ENCODE measurements around the gene MEIS3. TPM values are rescaled to one million over a fixed set of nuclear protein-coding genes. Genes with fewer than 3 reads are reported as not detected.

Gene MEIS3
- total and polyA plus RNA-seq, 9 of the 15 experiments (the other 6 are each of a cell fraction or from before 2014, with no cell fraction given) = 0.06 to 0.80 (median 0.25) TPM; not detected in 1

- TF ChIP-seq, protein P1, sequence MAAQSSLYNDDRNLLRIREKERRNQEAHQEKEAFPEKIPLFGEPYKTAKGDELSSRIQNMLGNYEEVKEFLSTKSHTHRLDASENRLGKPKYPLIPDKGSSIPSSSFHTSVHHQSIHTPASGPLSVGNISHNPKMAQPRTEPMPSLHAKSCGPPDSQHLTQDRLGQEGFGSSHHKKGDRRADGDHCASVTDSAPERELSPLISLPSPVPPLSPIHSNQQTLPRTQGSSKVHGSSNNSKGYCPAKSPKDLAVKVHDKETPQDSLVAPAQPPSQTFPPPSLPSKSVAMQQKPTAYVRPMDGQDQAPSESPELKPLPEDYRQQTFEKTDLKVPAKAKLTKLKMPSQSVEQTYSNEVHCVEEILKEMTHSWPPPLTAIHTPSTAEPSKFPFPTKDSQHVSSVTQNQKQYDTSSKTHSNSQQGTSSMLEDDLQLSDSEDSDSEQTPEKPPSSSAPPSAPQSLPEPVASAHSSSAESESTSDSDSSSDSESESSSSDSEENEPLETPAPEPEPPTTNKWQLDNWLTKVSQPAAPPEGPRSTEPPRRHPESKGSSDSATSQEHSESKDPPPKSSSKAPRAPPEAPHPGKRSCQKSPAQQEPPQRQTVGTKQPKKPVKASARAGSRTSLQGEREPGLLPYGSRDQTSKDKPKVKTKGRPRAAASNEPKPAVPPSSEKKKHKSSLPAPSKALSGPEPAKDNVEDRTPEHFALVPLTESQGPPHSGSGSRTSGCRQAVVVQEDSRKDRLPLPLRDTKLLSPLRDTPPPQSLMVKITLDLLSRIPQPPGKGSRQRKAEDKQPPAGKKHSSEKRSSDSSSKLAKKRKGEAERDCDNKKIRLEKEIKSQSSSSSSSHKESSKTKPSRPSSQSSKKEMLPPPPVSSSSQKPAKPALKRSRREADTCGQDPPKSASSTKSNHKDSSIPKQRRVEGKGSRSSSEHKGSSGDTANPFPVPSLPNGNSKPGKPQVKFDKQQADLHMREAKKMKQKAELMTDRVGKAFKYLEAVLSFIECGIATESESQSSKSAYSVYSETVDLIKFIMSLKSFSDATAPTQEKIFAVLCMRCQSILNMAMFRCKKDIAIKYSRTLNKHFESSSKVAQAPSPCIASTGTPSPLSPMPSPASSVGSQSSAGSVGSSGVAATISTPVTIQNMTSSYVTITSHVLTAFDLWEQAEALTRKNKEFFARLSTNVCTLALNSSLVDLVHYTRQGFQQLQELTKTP (IDR thresholded peaks at IDR 0.05; ENCODE audit: low read depth in 1 of 2, partially characterized antibody in 2 of 2) = peak; percentile 35 to 58
- TF ChIP-seq ZNF316 (IDR thresholded peaks at IDR 0.05) (0 out of 2 replicates have a peak, but pooled peaks have one; percentile 10), ZNF79 (CRISPR knock-in tag; IDR thresholded peaks at IDR 0.05; ENCODE audit: low read depth) (no peak), CC2D1A (IDR thresholded peaks at IDR 0.05) (peak; percentile 36; the same call in 1 of the 2 replicates), CEBPZ (IDR thresholded peaks at IDR 0.05; ENCODE audit: borderline replicate concordance, low read depth, low read length) (no peak), FOXK1 (CRISPR knock-in tag; IDR thresholded peaks at IDR 0.05; ENCODE audit: borderline replicate concordance) (0 out of 2 replicates have a peak, but pooled peaks have one; percentile 33)
Observed at GRCh38 chr19:47446534-47447469, 27.5 kb upstream of the MEIS3 start (continued).
